ENCODE measurements around the gene ZCCHC2.

- TF ChIP-seq CTCF (conservative IDR thresholded peaks at IDR 0.05; ENCODE audit: low read depth, low read length) (peak; percentile 97), EZH2 (IDR thresholded peaks at IDR 0.05; ENCODE audit: borderline replicate concordance, low read depth, low read length, poor library complexity, severe bottlenecking) (no peak)
Measured at GRCh38 chr18:62584241-62585120, 61.7 kb downstream of the ZCCHC2 start.
